T-helper 1 cell (primary cell): ENCODE results near the gene RARRES2.

Source experiments
- DNase-seq, 5 donors: peaks; one replicate each; pipeline ENCODE4 v3.0.0-alpha.2; 2012 to 2020

RARRES2 gene

DNA sequence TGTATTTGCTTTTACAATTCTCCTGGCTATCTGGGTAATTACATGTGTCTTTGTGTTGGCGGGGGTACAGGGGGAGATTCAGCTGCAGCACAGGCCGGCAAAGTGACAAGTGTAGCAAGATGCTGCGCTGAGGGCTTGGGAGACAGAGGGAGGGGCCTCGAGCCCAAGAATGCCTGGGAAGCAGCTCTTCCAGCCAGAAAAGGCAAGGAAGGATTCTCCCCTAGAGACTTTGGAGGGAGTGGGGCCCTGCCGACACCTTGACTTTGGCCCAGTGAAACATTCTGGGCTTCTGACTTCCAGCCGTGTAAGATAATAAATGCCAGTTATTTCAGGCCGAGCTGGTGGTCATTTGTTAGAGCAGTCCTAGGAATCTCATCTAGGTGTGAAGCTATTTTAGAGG, 20.0 kb upstream of the RARRES2 start:
- no peak for DNase-seq

GRCh38 chr7:150360363-150361058, 19.1 kb upstream of the RARRES2 start:
- no peak for DNase-seq

DNA sequence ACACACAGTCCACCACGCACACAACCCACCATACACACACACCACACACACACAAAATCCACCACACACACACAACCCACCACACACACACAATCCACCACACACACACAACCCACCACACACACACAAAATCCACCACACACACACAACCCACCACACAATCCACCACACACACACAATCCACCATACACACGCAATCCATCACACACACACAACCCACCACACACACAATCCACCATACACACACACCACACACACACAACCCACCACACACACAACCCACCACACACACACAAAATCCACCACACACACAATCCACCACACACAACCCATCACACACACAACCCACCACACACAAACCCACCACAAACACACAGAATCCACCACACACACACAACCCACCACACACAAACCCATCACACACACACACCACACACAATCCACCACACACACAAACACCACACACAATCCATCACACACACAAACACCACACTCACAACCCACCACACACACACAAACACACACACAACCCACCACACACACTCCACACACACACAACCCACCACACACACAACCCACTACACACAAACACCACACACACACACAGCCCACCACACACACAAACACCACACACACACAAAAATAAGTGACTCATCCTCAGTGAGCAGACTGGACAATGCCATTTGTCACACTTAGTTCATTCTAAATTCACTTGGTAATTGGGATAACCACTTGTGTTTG, 18.4 kb upstream of the RARRES2 start:
- DNase-seq, result no peak

- DNase-seq, result no peak
These were observed 17.7 kb upstream of the RARRES2 start for GRCh38 chr7:150358988-150359621.

- DNase-seq, result no peak
These were observed 17.0 kb upstream of the RARRES2 start for GRCh38 chr7:150358433-150358832.

DNA sequence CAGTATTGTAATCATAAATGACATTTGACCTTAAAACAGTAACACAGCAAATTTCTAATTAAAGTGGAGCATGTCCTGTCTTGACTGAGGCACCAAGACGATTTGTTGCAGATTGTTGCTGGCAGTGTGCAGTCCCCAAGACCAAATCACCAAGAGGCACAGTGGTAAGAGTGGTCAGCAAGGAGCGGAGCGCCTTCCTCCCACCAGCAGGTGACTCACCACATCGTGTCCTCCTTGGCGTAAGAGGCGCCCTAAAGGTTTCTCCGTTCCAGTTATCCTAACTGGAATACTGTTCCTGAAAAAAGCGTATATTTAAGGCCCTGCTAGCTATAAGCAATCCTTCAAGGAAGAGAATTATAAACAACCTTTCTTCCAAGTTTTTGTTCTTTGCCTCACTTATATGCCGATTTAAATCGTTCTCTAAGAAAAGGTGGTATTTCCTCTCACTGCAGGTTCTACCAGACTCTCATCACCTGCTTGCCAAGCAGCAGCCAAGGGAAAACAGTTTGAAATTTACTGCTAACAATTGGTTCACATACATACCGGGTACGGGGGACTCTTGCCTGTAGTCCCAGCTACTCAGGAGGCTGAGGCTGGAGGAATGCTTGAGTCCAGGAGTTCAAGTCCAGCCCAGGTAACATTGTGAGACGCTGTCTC, 16.5 kb upstream of the RARRES2 start:
- no peak for DNase-seq

DNA sequence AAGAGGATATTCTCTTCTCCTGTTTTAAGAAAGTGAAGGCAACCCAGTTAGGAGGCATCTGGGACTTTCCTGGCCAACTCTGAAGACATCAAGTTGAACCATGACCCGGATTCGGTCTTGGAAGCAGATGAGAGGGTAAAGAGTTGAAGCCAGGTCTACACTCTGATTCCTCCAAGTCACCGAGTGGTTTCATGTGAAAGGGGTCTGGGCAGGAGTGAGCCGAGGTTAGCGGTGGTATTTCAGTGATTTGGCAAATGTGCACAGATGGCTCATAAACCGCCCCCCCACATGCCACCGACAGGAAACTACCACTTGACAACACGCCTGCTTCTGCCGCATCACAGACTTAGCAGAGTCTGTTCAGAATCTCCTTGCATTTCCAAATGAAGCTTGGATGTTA, 15.8 kb upstream of the RARRES2 start:
- DNase-seq, result peak in 4 of 5 donors; percentile 40 to 65 (median 54)

DNA sequence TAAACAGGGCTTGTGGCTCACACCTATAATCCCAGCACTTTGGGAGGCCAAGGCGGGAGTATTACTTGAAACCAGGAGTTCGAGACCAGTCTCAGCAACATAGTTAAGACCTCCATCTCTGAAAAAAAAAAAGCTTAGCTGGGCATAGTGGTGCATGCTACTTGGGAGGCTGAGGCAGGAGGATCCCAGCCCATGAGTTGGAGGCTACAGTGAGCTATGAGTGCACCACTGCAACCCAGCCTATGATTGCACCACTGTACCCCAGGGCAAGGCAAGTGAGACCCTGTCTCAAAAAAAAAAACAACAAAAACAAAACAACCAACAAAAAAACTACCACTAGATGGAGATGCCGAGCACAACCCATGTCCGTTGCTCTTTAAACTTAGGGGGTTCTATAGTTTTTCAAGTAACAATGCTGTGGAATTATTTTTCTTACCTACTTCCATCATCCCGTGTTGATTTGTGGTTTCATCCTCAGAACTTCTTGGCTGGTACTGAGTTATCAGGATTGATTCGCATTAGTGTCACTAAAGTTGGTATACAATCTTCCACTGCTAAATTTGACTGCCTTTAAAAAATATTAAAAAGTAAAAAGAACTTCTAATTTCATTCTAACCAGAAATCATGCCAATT, 15.0 kb upstream of the RARRES2 start:
- peak in 1 of 5 donors; percentile 53 for DNase-seq

GRCh38 chr7:150355666-150356059, 14.2 kb upstream of the RARRES2 start:
- no peak for DNase-seq

- DNase-seq, result no peak
These were observed 10.3 kb upstream of the RARRES2 start for GRCh38 chr7:150351587-150352194.

- DNase-seq, result no peak
These were observed 5.5 kb upstream of the RARRES2 start for GRCh38 chr7:150346922-150347321.

- no peak for DNase-seq
These were observed 3.6 kb upstream of the RARRES2 start for GRCh38 chr7:150345012-150345411.

GRCh38 chr7:150344299-150344698, 2.9 kb upstream of the RARRES2 start:
- no peak for DNase-seq

- DNase-seq, result no peak
These were observed 1.8 kb upstream of the RARRES2 start for GRCh38 chr7:150343225-150343624.

GRCh38 chr7:150342121-150342408, 636 bp upstream of the RARRES2 start:
- no peak for DNase-seq

DNA sequence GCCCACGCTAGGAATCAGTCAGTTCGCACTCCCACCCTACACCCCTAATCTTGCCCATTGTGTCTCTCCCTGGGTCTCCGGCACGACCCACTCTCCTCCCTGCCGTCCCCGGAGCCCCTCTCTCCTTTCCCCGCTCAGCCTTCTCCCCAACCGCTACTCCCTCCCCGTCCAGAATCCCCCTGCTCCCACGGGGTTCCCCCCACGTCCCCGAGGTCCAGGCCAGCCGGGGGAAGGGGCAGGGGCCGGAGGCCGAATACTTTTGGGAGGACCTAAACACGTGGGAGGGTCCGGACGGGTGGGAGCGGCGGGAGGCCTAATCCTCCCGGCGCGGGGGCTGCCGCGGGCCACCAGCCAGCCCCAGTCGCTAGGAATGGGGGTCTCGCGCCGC, 560 bp downstream of the RARRES2 start:
- no peak for DNase-seq

GRCh38 chr7:150340024-150340749, 1.2 kb downstream of the RARRES2 start:
- DNase-seq, result no peak

DNA sequence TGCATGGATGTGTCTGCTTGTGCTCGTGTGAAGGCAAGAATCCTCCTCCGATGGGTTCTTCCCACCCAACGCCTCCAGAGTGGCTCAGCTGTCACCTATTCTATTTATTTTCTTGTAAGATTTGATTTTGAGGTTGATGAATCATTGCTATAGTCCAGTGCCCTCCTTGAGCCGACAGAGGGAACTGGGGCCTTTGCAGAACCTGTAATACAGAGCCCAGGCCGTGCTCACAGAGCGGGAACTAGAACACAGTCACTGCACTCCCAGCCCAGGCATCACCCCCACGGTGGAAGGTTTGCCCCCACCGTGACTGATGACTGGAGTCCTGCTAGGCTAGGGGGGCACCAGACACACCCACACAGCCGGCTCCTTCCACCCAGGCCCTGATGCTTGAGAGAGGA, 2.0 kb downstream of the RARRES2 start:
- DNase-seq, result no peak

DNA sequence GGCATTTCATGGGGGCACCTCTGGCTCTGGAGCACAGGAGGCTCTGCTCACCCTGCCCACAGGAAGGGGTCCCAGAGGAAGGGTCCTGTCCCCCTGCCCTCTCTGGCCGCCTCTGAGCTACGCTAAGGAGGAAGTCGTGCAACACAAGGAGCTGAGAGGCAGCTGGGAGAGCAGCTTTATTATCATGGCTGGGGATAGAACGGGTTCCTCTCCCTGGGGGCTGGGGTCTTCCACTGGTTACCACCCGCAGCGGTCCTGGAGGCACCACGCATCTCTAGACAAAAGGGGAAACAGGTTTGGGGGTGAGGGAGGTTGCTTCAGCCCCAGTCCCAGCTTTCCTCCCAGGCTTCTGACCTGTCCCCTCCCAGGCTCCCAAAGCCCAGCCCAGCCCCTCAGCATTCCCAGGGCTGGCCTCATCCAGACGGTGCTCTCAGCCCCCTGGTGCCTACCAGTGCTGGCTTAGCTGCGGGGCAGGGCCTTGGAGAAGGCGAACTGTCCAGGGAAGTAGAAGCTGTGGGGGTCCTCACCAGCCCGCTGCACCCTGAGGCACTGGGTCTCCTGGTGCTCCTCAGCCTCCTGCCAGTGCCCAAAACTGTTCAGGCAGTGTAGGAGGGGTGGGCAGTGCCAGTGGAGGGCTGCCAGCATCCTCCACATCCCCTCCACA, 3.1 kb downstream of the RARRES2 start:
- DNase-seq, result no peak

DNA sequence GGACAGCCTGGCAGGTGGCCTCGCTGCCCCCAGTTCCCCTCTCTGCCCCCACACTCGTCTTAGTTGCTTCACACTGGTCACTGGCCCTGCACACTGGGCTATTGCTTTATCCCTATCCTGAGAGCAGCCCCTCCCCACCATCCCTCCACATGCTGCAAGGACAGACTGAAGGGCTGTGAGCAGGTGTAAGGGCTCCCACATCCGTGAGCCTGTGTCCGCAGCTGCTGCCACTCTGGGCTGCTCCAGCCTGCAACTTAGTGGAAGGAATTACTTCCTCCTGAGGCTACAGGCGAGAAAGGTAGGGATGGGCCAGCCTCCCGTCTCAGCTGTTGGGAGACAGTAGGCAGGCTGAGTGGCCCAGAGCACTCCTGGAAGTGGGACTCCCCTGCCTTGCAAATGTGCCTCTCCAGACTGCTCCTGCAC, 3.8 kb downstream of the RARRES2 start:
- no peak for DNase-seq

DNA sequence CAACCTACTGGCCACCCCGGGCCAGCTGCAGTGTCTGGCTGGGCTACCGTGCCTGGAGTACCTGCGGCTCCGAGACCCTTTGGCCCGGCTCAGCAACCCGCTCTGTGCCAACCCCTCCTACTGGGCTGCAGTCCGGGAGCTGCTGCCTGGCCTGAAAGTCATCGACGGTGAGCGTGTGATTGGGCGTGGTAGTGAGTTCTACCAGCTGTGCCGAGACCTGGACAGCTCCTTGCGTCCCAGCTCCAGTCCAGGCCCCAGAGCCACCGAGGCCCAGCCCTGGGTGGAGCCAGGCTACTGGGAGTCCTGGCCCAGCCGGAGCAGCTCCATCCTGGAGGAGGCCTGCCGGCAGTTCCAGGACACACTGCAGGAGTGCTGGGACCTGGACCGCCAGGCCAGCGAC, 4.2 kb downstream of the RARRES2 start:
- no peak for DNase-seq
